WTC11 (cell line): ENCODE measurements around the gene SOX18. TPM values are rescaled to one million over a fixed set of nuclear protein-coding genes. Genes with fewer than 3 reads are reported as not detected.

Experiments
- ATAC-seq: fragments of 200-7000 bp; cut with Tn5 transposase; 2 replicates; pipeline ENCODE4 v1.10.0; 2021; ENCODE audit warnings: mild to moderate bottlenecking, moderate library complexity
- CTCF ChIA-PET: fragments of 300-600 bp; sonication (Branson Sonifier 250); formaldehyde crosslinking; loops from one replicate; lab custom pipeline; 2021; ENCODE audit warnings: antibody characterized with exemption; lab: Charles Lee
- POLR2A ChIA-PET: fragments of 350-600 bp; sonication (Branson Sonifier 250); formaldehyde crosslinking; loops from one replicate; lab custom pipeline; 2021; ENCODE audit warnings: antibody characterized with exemption; lab: Charles Lee
- DNase-seq: peaks from one replicate; pipeline ENCODE4 v3.0.0; 2021; ENCODE audit warnings: low spot score
- H3K27ac Mint-ChIP-seq: 2 replicates; pipeline ENCODE4 v1.8.0; 2021; ENCODE audit warnings: mixed read lengths
- H3K27me3 Mint-ChIP-seq: 2 replicates; pipeline ENCODE4 v1.8.0; 2021; ENCODE audit warnings: low read depth, mild to moderate bottlenecking, moderate library complexity, mixed read lengths
- H3K36me3 Mint-ChIP-seq: 2 replicates; pipeline ENCODE4 v1.8.0; 2021; ENCODE audit warnings: mixed read lengths
- H3K4me1 Mint-ChIP-seq: 2 replicates; pipeline ENCODE4 v1.8.0; 2022; ENCODE audit warnings: mixed read lengths
- H3K4me3 Mint-ChIP-seq: 2 replicates; pipeline ENCODE4 v1.8.0; 2021; ENCODE audit warnings: mild to moderate bottlenecking, moderate library complexity, mixed read lengths
- H3K9me3 Mint-ChIP-seq: 2 replicates; pipeline ENCODE4 v1.8.0; 2021; ENCODE audit warnings: mixed read lengths
- CBFB ChIP-seq: sonication (generic); formaldehyde crosslinking; IDR thresholded peaks from 2 replicates; pipeline ENCODE4 v1.8.1; 2022; ENCODE audit warnings: mild to moderate bottlenecking, low read depth, missing genetic modification reagents
- CREM ChIP-seq: sonication (generic); formaldehyde crosslinking; IDR thresholded peaks from 2 replicates; pipeline ENCODE4 v1.8.1; 2022; ENCODE audit warnings: mild to moderate bottlenecking, missing genetic modification reagents, moderate library complexity
- E2F1 ChIP-seq: sonication (generic); formaldehyde crosslinking; IDR thresholded peaks from 2 replicates; pipeline ENCODE4 v1.8.0; 2022; ENCODE audit warnings: mild to moderate bottlenecking, missing genetic modification reagents
- ELF4 ChIP-seq: sonication (generic); formaldehyde crosslinking; IDR thresholded peaks from 2 replicates; pipeline ENCODE4 v1.8.1; 2022; ENCODE audit warnings: low read depth, mild to moderate bottlenecking, moderate library complexity, missing genetic modification reagents
- FOXK1 ChIP-seq: sonication (generic); formaldehyde crosslinking; IDR thresholded peaks from 2 replicates; pipeline ENCODE4 v1.8.0; 2022; ENCODE audit warnings: mild to moderate bottlenecking, moderate library complexity, missing genetic modification reagents
- MYBL2 ChIP-seq: sonication (generic); formaldehyde crosslinking; IDR thresholded peaks from 2 replicates; pipeline ENCODE4 v1.8.1; 2023; ENCODE audit warnings: mild to moderate bottlenecking, moderate library complexity, missing genetic modification reagents
- SMAD3 ChIP-seq: sonication (generic); formaldehyde crosslinking; IDR thresholded peaks from 2 replicates; pipeline ENCODE4 v1.8.0; 2022; ENCODE audit warnings: missing genetic modification reagents, mild to moderate bottlenecking, borderline replicate concordance
- total RNA-seq: library from RNA; stranded (reverse); gene quantifications from 3 replicates; pipeline ENCODE4 v1.2.3, GENCODE V29; 2021
- TF ChIP-seq, protein P1 (sequence below): sonication (generic); formaldehyde crosslinking; IDR thresholded peaks from 2 replicates; pipeline ENCODE4 v1.8.1; 2022; ENCODE audit warnings: missing genetic modification reagents, borderline replicate concordance
- TF ChIP-seq, protein P2 (sequence below): sonication (generic); formaldehyde crosslinking; IDR thresholded peaks from 2 replicates; pipeline ENCODE4 v1.8.0; 2022; ENCODE audit warnings: missing genetic modification reagents
- TF ChIP-seq, protein P3 (sequence below): fragments of 250-450 bp; sonication (Bioruptor Pico); conservative IDR thresholded peaks from 2 replicates; pipeline ENCODE4 v1.9.0; 2021; ENCODE audit warnings: mild to moderate bottlenecking
- TF ChIP-seq, protein P4 (sequence below): sonication (generic); formaldehyde crosslinking; conservative IDR thresholded peaks from 2 replicates; pipeline ENCODE4 v1.8.1; 2023; ENCODE audit warnings: mild to moderate bottlenecking, low read depth, missing genetic modification reagents, moderate library complexity
- TF ChIP-seq, protein P5 (sequence below): sonication (generic); formaldehyde crosslinking; IDR thresholded peaks from 2 replicates; pipeline ENCODE4 v1.8.1; 2023; ENCODE audit warnings: mild to moderate bottlenecking, missing genetic modification reagents

The SOX18 gene
- total RNA-seq, 1 experiment from 2014 or later, result 0.81 TPM

DNA sequence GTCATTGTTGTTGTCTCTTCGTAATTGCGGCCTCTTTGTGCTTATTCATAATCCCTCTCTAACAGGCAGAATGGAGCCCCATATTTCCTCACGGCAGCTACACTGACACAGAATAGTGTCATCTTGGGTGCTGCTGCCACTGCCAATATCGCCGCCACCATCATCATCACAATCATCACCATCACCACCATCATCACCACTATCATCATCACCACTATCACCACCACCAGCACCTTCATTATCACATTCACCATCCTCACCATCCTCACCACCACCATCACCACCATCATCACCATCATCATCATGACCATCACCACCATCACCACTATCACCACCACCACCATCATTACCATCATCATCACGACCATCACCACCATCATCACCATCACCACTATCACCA lies 47.1 kb upstream of the SOX18 start:
- DNase-seq, result no peak
- H3K27me3 Mint-ChIP-seq, result peaks cover 12% of the 10 kb centered on the region
- peaks cover 13% of the 10 kb centered on the region for H3K9me3 Mint-ChIP-seq
- POLR2A ChIA-PET, result no interaction called here
- H3K27ac Mint-ChIP-seq, result no peak overlapping the region
- peaks cover 6% of the 10 kb centered on the region for H3K36me3 Mint-ChIP-seq
- H3K4me3 Mint-ChIP-seq, result no peak overlapping the region
- no peak for TF ChIP-seq ELF4 (CRISPR knock-in tag)
- TF ChIP-seq FOXK1 (CRISPR knock-in tag), result no peak
- TF ChIP-seq MYBL2 (CRISPR knock-in tag), result no peak
- TF ChIP-seq, protein P1, sequence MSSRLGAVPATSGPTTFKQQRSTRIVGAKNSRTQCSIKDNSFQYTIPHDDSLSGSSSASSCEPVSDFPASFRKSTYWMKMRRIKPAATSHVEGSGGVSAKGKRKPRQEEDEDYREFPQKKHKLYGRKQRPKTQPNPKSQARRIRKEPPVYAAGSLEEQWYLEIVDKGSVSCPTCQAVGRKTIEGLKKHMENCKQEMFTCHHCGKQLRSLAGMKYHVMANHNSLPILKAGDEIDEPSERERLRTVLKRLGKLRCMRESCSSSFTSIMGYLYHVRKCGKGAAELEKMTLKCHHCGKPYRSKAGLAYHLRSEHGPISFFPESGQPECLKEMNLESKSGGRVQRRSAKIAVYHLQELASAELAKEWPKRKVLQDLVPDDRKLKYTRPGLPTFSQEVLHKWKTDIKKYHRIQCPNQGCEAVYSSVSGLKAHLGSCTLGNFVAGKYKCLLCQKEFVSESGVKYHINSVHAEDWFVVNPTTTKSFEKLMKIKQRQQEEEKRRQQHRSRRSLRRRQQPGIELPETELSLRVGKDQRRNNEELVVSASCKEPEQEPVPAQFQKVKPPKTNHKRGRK, result no peak
- TF ChIP-seq, protein P2, sequence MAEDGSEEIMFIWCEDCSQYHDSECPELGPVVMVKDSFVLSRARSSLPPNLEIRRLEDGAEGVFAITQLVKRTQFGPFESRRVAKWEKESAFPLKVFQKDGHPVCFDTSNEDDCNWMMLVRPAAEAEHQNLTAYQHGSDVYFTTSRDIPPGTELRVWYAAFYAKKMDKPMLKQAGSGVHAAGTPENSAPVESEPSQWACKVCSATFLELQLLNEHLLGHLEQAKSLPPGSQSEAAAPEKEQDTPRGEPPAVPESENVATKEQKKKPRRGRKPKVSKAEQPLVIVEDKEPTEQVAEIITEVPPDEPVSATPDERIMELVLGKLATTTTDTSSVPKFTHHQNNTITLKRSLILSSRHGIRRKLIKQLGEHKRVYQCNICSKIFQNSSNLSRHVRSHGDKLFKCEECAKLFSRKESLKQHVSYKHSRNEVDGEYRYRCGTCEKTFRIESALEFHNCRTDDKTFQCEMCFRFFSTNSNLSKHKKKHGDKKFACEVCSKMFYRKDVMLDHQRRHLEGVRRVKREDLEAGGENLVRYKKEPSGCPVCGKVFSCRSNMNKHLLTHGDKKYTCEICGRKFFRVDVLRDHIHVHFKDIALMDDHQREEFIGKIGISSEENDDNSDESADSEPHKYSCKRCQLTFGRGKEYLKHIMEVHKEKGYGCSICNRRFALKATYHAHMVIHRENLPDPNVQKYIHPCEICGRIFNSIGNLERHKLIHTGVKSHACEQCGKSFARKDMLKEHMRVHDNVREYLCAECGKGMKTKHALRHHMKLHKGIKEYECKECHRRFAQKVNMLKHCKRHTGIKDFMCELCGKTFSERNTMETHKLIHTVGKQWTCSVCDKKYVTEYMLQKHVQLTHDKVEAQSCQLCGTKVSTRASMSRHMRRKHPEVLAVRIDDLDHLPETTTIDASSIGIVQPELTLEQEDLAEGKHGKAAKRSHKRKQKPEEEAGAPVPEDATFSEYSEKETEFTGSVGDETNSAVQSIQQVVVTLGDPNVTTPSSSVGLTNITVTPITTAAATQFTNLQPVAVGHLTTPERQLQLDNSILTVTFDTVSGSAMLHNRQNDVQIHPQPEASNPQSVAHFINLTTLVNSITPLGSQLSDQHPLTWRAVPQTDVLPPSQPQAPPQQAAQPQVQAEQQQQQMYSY, result no peak
- TF ChIP-seq E2F1 (CRISPR knock-in tag), result no peak
- TF ChIP-seq, protein P3, sequence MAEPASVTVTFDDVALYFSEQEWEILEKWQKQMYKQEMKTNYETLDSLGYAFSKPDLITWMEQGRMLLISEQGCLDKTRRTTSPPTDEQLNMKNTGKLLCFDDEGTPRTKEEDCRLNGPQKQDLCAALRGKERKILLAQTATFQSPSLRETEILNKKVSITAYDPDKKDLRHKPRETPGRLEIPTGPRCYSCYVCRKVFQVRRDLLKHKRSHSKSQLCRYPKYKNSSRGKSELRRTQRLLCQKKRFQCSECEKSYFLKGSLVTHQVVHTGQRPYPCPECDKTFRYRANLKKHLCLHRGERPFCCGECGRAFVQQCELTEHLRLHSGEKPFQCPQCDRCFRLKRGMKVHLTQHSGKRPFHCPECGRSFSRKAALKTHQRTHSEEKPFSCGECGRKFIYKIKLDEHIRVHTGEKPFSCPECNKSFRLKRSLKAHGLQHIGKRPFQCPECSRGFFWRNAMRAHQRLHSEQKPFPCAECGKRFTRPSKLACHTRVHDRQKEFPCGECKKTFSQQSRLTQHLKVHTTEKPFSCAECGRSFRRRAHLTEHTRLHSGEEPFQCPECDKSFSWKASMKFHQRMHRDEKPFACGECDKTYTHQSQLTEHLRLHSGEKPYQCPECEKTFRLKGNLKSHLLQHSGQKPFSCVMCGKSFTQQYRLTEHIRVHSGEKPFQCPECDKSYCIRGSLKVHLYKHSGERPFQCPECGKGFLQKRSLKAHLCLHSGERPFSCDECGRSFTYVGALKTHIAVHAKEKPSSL (CRISPR knock-in tag), result no peak
- no peak for TF ChIP-seq CBFB (CRISPR knock-in tag)
- no peak for TF ChIP-seq CREM (CRISPR knock-in tag)
- TF ChIP-seq SMAD3 (CRISPR knock-in tag), result no peak
- TF ChIP-seq, protein P4, sequence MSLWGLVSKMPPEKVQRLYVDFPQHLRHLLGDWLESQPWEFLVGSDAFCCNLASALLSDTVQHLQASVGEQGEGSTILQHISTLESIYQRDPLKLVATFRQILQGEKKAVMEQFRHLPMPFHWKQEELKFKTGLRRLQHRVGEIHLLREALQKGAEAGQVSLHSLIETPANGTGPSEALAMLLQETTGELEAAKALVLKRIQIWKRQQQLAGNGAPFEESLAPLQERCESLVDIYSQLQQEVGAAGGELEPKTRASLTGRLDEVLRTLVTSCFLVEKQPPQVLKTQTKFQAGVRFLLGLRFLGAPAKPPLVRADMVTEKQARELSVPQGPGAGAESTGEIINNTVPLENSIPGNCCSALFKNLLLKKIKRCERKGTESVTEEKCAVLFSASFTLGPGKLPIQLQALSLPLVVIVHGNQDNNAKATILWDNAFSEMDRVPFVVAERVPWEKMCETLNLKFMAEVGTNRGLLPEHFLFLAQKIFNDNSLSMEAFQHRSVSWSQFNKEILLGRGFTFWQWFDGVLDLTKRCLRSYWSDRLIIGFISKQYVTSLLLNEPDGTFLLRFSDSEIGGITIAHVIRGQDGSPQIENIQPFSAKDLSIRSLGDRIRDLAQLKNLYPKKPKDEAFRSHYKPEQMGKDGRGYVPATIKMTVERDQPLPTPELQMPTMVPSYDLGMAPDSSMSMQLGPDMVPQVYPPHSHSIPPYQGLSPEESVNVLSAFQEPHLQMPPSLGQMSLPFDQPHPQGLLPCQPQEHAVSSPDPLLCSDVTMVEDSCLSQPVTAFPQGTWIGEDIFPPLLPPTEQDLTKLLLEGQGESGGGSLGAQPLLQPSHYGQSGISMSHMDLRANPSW (CRISPR knock-in tag), result no peak
- TF ChIP-seq, protein P5, sequence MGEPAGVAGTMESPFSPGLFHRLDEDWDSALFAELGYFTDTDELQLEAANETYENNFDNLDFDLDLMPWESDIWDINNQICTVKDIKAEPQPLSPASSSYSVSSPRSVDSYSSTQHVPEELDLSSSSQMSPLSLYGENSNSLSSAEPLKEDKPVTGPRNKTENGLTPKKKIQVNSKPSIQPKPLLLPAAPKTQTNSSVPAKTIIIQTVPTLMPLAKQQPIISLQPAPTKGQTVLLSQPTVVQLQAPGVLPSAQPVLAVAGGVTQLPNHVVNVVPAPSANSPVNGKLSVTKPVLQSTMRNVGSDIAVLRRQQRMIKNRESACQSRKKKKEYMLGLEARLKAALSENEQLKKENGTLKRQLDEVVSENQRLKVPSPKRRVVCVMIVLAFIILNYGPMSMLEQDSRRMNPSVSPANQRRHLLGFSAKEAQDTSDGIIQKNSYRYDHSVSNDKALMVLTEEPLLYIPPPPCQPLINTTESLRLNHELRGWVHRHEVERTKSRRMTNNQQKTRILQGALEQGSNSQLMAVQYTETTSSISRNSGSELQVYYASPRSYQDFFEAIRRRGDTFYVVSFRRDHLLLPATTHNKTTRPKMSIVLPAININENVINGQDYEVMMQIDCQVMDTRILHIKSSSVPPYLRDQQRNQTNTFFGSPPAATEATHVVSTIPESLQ (CRISPR knock-in tag), result no peak
- ATAC-seq, result no peak
- CTCF ChIA-PET, result no interaction called here
- peaks cover 7% of the 10 kb centered on the region for H3K4me1 Mint-ChIP-seq
